ENCODE results near the gene ABI3BP.
"Not testable (repeated sequence)": the region's sequence is repeated elsewhere in the genome, so short reads cannot be mapped to it uniquely, and the experiment has no call there.

The ABI3BP gene

DNA sequence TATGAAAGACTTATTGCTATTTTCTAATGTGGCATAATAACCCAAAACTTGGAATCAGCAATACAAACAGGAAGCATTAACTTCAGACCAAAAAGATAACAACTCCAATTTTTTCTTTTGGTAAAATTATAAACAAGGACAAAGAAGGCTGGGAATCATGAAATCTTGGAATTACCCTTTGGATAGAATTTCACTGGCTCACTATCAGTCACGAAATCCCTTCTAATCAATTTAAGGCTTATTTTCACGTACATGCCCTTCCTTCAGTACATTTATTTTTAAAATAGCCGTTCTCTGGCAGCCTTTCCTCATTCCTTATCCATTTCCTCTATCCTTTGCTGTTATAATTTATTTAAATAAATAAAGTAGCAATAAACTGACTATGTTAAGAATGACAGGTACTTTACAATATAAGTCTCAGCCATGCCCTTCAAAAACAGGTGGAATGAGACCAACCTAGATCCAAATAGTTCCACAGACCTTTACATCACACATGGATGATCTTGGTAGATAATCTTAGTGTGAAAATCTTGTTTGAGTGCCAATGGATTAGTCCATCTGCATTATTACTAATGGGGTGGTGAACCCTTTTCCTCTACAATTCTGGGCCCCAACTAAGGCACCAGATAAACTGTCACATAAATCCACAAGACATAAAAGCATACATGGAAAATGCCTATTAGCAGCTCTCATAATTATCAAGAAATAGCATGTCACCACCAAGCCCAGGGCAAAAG lies 38.9 kb downstream of the ABI3BP start:
- H3K27ac ChIP-seq = peak overlapping the region in 5 of 21 experiments; percentile 34 to 75 (median 71)
- H3K4me3 ChIP-seq = no peak overlapping the region

DNA sequence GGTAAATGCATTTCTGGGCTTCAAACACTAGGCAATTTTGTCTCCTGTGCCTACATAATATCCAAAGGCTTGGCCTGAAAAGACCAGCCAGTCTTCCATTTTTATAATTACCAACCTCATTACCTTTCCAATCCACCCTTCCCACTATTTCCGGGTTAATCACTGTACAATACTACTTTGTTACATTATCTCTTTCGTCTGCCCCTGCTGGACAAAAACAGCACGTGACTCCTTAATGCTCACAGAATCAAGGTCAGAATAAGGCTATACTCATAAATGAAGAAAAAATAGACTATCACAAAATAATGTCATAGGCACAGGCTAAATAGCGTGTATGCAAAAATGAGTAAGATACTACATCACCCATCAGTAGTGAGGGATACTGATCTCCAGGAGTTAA lies 40.1 kb downstream of the ABI3BP start:
- no peak overlapping the region for H3K27ac ChIP-seq

DNA sequence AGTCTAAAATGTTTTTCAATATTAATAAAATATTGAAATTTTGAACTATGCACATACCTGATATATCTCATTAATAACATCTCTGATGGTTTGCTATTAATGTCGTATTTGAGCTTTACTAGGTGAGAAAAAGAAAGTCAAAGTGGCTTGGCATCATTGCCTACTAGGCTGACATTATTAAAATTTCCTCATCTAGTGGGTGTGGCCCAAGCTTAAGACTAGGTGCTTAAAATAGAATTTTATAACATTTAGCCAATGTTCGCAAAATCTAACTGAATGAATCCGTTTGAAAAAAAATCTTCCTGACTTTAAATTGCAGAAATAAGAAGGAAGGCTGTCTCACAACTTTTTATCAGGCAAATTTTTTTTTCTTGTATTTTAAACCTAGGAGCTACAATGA lies 46.1 kb downstream of the ABI3BP start:
- no peak overlapping the region for H3K4me3 ChIP-seq
- H3K27ac ChIP-seq = peak overlapping the region in 2 of 21 experiments; percentile 65 to 68

More for the DNA sequence above, 40.1 kb downstream of the ABI3BP start:
- no peak overlapping the region for H3K4me3 ChIP-seq

DNA sequence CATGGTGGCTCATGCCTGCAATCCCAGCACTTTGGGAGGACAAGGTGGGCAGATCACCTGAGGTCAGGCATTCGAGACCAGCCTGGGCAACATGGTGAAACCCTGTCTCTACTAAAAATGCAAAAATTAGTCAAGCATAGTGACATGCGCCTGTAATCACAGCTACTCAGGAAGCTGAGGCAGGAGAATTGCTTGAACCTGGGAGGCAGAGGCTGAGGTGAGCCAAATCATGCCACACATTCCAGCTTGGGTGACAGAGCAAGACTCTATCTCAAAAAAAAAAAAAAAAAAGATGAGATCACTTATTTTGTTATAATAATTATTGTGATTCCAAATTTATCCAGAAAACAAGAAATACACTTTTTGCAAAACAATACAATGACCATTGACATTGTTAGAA lies 47.1 kb downstream of the ABI3BP start:
- H3K4me3 ChIP-seq = not testable (repeated sequence)
- H3K27ac ChIP-seq = peak overlapping the region in 1 of 21 experiments; percentile 7

DNA sequence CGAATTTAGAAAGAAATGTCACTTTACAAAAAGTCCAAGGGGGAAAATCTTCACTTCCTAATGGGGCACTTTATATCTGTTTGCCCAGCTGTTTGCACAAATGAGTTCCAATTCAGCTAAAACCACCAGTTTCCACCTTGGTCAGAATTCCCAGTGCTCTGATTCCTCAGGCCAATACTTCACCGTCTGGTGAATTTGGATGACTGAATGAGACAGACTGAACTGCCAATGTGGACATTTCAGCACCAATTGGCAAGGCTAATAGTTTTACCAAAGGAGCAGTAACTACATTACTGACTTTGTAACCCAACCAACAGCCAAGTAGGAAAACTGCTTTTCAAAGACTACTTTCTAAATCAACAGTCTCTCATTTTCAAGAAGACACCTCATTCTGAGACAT lies 51.8 kb downstream of the ABI3BP start:
- Histone ChIP-seq H3K27ac (peak overlapping the region in 3 of 21 experiments; percentile 6 to 50 (median 17)), H3K4me3 (no peak overlapping the region)

DNA sequence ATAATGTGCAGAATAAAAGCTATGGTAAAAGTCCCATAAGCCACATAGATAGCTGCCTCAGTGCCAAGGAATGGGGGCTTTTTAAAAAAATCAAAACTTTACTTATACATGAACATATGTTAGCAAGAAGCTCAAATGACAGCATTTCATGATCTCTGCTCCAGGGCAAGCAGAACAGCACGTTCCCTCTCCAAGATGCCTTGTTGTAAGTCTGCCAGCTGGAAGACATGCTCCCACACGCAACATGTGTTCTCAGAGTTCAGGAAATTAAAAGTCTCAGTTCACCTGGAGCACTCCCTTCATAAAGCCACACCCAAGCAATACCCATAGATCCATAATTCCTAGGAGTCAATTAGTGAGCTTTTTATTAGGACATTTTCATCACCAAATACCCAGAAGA lies 52.2 kb downstream of the ABI3BP start:
- H3K4me3 ChIP-seq = no peak overlapping the region
- H3K27ac ChIP-seq = peak overlapping the region in 4 of 21 experiments; percentile 3 to 50 (median 12)

DNA sequence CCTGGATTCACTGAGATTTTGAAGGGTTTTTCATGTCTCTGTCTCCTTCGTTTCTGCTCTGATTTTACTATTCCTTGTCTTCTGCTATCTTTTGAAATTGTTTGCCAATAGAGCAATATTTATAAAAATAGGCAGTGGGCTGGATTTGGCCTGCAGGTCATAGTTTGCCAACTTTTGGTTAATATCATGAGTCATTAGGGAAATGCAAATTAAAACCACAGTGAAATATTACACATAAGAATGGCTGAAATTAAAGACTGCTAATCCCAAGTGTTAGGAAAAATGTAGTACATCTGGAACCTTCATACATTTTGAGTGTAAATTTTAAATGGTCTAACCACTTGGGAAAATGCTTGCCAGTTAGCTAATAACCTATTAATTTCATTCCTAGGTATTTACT lies 56.3 kb downstream of the ABI3BP start:
- Histone ChIP-seq H3K4me3 (no peak overlapping the region), H3K27ac (no peak overlapping the region)

DNA sequence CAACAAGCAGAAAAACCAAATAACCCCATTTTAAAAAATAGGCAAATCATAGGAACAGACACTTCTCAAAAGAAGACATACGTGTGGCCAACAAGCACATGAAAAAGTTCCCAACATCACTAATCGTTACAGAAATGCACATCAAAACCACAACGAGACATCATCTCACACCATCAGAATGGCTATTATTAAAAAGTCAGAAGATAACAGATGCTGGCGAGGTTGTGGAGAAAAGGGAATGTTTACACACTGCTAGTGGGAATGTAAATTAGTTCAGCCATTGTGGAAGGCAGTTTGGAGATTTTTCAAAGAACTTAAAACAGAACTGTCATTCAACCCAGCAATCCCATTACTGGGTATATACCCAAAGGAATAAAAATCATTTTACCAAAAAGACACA lies 60.7 kb downstream of the ABI3BP start:
- H3K27ac ChIP-seq = no peak overlapping the region
- no peak overlapping the region for H3K4me3 ChIP-seq

DNA sequence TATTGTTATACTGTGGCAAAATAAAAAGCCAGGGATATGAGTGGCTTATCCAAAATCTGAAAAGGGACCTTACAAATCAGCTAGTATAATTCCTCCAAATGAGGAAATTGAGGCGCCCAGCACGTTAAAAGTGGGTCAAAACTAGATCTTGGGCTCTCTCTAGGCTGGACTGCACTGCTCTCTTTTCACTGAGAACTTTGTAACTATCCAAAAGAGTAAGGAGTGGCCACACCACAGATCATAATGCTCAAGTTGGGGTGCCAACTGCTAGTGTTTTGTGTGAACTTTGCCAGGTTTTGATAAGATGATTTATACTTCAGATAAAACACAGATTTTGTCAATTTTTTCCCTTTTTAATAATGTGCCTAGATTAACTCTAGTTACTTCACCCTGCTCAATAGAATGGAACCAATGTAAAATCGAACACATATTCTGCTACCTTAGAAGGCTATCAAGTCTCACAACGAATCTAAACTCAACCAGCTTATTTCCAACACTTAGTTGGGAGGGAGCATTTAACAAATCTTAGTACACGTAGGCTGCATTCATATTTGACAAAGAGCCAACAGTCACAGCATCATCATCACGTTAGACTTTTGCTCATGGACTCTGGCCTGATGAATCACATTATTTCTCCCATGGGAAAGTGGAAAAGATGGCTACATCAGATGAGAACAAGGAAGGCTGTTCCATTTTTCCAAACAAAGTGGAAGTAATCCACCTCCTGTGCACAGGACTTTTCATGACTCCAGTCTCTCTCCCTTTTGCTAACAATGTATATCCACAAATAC lies 64.4 kb downstream of the ABI3BP start:
- Histone ChIP-seq H3K27ac (peak overlapping the region in 2 of 21 experiments; percentile 28 to 42), H3K4me3 (no peak overlapping the region)

DNA sequence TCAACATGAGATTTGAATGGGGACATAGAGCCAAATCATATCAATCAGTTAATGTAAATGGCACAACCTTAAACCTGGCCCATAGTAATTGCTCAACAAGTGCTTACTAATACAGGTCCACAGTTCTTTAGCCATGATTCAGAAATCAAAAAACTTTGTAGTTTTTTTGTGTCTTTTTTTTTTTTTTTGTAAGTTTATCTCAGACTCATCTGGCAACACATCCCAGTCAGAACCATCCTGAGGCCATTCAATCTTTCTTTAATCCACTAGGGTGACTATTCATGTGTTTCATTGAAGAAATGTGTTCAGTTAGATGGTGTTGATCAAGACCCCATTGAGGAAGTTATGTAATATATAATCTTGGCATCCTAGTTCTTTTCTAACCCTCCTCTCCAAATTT lies 65.4 kb downstream of the ABI3BP start:
- H3K27ac ChIP-seq = peak overlapping the region in 1 of 21 experiments; percentile 28
- H3K4me3 ChIP-seq = no peak overlapping the region

DNA sequence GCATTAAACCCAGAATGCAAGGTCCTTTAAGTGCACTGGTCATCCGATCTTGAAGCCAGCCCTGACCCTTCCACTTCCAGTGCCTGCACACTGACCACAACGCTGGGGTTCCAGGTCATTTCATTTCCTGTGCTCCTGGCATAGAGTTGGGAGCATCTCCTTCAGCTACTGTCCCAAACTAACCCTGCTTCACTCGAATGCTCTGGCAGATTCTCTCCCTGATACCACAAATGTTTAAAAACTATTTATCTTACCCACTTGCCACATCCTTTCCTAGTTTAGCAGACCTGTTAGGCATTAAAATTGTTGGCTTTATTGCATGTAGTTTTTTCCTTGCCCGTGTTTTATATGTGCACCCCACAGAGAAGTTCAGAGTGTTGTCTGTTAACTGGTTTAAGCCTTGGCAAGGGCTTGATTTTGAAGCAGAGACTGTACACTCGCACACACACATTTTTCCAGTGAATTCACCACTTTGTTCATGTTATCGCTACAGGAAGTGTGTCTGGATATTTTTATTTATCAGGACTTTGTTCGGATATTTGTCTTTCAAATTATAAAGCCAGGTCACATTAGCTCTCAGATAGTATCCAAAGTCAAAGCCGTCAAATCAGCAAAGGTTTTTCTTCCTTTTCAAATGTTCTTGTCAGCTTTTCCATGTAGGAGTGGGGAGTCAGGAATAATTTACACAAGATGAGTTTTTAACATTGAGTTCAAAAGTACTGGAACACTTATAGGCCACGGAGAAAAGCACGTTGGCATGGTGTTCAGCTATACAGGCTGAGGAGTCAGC lies 77.3 kb downstream of the ABI3BP start:
- Histone ChIP-seq H3K27ac (peak overlapping the region in 2 of 21 experiments; percentile 20 to 35), H3K4me3 (no peak overlapping the region)

DNA sequence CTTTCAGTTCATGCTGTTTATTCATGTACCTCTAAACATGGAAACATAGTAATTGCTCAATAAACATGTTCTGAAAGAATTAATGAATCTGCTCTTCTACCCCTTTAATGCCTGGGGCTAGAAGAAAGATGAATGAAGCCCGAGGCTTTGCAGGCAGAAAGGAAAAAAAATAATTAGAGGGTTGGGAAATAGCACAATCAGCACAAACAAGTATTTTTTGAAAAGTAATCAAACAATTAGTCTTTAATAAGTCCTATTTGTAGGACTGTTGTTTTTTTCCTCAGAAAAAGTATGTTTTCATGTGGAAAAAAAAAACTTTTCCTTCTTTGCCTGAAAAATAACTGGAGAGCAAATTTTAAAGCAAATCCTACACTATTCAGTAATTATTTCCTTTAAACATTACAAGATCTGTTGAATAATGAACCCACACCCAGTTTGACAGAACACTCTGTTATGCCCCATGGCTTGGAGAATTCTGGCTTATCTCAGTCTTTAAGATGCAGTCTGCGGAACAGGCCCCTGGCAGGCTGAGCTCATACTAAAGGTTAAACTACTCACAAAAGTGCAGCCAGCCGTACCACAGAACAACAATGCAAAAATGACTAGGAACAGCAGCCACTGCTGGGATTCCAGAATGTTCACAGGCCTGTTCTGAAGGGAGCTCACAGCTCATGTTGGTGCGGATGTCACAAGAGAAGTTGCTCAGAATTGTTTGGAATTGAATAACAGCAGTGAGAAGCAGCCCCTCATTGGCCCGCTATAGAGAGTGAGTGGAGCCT lies 79.2 kb downstream of the ABI3BP start:
- Histone ChIP-seq H3K27ac (peak overlapping the region in 1 of 21 experiments; percentile 2), H3K4me3 (no peak overlapping the region)

DNA sequence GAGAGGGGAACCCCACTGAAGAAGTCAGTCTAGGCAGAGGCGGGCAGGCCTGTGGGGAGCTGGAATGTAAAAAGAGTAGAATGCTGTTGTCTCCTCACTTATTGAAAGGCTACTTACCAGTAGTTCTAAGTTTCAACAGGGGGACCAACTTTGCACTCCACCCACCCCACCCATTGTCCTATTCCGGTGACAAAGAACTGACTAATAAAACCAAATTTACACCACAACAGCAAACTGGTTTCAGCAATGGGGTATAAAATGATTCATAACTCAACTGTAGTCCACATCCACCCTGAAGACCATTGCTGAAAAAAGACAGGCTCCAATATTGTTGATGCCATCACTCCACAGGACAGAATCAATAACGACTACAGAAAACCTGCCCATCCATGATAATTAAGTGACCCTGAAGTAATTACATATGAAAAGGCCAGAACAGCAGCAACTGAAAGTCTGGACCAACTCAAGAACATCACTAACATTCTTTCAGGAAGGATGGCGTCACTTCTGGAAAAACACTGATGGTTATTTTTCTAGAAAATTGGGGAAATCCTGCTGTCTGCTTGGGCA lies 80.2 kb downstream of the ABI3BP start:
- H3K27ac ChIP-seq = peak overlapping the region in 1 of 21 experiments; percentile 14
- no peak overlapping the region for H3K4me3 ChIP-seq

DNA sequence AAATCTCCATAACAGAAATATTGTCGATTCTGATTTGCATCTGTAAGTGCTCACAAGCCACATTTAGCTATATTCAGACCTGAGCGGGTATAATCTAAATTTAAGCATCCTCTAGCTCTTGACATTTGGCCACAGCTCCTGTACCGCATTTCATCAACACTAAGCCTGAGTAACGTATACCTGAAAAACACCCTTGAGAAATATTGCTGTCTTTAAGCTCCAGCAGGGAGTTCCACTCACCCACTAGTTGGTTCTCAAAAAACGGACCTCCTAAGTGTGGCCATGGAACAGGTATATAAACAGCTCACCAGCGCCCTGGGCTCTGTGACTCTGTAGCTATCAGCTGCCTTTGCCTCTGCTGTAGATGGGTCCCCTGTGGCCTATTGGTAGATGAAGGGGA lies 80.7 kb downstream of the ABI3BP start:
- peak overlapping the region in 1 of 21 experiments; percentile 14 for H3K27ac ChIP-seq
- H3K4me3 ChIP-seq = no peak overlapping the region

DNA sequence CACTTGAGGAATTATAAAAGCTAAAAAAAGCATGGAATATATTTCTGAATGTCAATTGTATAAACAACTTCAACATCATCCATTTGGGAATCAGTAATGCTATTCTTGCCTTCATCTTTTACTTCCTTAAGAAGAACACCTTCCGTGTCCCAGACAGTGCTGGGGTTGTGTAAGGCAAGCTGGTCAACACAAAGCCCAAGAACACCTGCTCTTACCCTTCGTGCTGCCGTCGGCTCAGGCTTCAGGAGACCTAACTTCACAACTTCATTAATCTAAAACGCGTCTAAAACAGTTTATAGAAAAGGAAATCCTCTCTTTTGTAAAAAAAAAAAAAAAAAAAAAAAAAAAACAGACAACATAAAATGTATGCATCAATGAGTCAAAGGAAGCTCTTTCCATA lies 81.3 kb downstream of the ABI3BP start:
- Histone ChIP-seq H3K4me3 (no peak overlapping the region), H3K27ac (no peak overlapping the region)

DNA sequence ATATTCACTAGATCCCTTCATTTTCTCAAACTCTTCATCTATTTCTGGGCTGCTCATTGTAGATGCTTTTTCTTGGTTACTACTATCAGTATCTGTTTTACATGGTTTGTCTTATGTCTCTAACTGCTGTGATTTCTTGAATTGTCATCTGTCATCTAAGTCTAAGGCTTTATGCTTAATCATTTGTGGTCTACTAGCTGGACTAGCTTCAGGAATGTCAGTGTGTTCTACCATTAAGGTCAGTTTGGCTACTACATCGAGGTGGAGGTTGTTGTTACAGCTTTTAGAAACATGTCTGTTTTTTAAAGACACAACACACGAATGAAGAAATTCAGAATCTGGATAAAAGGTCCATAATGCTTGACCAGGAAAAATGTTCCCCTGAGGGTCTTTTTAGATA lies 82.2 kb downstream of the ABI3BP start:
- Histone ChIP-seq H3K27ac (no peak overlapping the region), H3K4me3 (no peak overlapping the region)

DNA sequence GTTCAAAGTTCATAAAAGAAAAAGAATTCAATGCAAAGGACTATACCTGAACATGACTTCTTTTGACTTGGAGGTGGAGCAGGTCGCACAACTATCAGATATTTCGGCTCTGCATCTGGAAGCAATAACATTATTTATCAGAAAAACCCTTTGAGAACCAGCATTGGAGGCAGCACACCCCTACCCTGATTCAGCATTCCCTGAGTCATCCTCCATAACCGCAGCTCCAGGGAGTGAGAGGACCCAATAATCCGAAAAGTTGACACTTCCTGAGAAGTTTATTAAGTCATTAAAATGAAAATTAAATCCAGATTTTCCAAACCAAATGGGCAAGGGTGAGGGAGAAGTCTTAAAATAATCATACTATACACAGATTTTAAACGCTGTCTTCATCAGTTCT lies 90.6 kb downstream of the ABI3BP start:
- no peak overlapping the region for H3K4me3 ChIP-seq
- no peak overlapping the region for H3K27ac ChIP-seq

DNA sequence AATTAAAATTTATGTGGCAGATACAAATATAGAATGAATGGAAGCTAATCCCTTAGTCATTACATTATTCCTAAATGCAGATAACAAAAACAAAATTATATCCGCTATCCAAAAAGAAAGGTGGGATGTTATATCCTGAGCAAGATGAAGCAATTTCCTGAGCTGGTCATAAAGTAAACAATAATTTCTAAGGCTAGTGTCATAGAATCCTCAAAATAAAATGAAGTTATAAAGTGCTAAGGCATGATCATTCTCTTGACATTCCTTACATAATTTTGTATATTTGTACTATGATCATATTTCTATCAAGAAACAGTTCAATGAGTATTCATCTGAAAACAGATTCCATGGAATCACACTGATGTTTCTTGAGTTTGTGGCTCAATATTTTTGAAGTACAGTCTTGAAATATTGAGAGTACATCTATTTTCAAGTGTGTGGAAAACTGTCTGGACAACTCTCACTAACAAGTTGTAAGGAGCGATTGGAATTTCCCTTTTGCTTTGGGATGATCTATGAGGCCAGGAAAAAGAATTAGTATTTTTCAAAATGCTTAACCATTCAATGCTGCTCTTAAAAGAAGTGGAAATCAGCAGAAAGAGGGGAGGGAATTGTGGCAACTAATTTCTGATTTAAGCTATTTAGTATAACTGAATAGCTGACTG lies 92.4 kb downstream of the ABI3BP start:
- Histone ChIP-seq H3K27ac (no peak overlapping the region), H3K4me3 (no peak overlapping the region)
